HG03095 (cell line): ENCODE data around the gene SLC29A2.

ENCODE experiments used
- ATAC-seq: cut with Tn5 transposase; IDR thresholded peaks from one replicate; pipeline ENCODE4 v1.9.1; 2021; ENCODE audit warnings: moderate library complexity; ENCODE audit not compliant: unreplicated experiment

Gene SLC29A2

GRCh38 chr11:66335531-66336233 is 35.9 kb downstream of the SLC29A2 start:
- no peak for ATAC-seq

- no peak for ATAC-seq
These were observed 36.7 kb downstream of the SLC29A2 start for GRCh38 chr11:66334605-66335442.

GRCh38 chr11:66333896-66334604 is 37.5 kb downstream of the SLC29A2 start:
- ATAC-seq = no peak

GRCh38 chr11:66333220-66333877 is 38.2 kb downstream of the SLC29A2 start:
- no peak for ATAC-seq

- no peak for ATAC-seq
These were observed 39.0 kb downstream of the SLC29A2 start for GRCh38 chr11:66332371-66333219.

- ATAC-seq = no peak
These were observed 39.8 kb downstream of the SLC29A2 start for GRCh38 chr11:66331542-66332370.

GRCh38 chr11:66330931-66331330 is 40.6 kb downstream of the SLC29A2 start:
- ATAC-seq = no peak

- ATAC-seq = no peak
These were observed 42.3 kb downstream of the SLC29A2 start for GRCh38 chr11:66329165-66329673.

- ATAC-seq = no peak
These were observed 43.0 kb downstream of the SLC29A2 start for GRCh38 chr11:66328302-66329144.

GRCh38 chr11:66328031-66328301 is 43.6 kb downstream of the SLC29A2 start:
- no peak for ATAC-seq

- ATAC-seq = no peak
These were observed 44.2 kb downstream of the SLC29A2 start for GRCh38 chr11:66327171-66328030.

- ATAC-seq = no peak
These were observed 45.1 kb downstream of the SLC29A2 start for GRCh38 chr11:66326261-66327111.

- no peak for ATAC-seq
These were observed 46.3 kb downstream of the SLC29A2 start for GRCh38 chr11:66325263-66325671.

- no peak for ATAC-seq
These were observed 46.9 kb downstream of the SLC29A2 start for GRCh38 chr11:66324664-66325063.

GRCh38 chr11:66323684-66324083 is 47.9 kb downstream of the SLC29A2 start:
- no peak for ATAC-seq

GRCh38 chr11:66322732-66323427 is 48.7 kb downstream of the SLC29A2 start:
- no peak for ATAC-seq
